Colon (tissue), 2 donors: ENCODE results near the gene MGST2.

Experiments used
- FAIRE-seq: peaks from 2 replicates; lab custom pipeline; 2012; peaks lifted over from hg19 to GRCh38; lab: Jason Lieb, UNC
- donor health status: control.
- donor health status: control.

MGST2 gene

GRCh38 chr4:139643042-139643895 lies 22.4 kb upstream of the MGST2 start:
- FAIRE-seq: no peak

DNA sequence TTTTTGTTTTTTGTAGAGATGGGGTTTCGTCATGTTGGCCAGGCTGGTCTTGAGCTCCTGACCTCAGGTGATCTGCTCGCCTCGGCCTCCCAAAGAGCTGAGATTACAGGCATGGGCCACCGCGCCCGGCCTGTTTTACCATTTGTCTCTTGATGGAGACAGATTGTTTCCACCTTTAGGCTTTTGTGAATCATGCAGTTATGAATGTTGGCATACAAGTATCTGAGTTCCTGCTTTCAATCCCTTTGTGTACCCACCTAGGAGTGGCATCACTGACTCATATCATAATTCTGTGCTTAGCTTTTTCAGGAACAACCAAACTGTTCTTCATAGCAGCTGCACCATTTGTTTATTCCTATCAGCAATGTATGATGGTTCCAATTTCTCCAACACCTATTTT lies 20.2 kb upstream of the MGST2 start:
- no peak for FAIRE-seq

GRCh38 chr4:139647184-139647583 lies 18.4 kb upstream of the MGST2 start:
- FAIRE-seq: no peak

GRCh38 chr4:139647952-139648351 lies 17.7 kb upstream of the MGST2 start:
- FAIRE-seq: no peak

GRCh38 chr4:139651282-139652194 lies 14.1 kb upstream of the MGST2 start:
- no peak for FAIRE-seq

GRCh38 chr4:139654516-139654915 lies 11.1 kb upstream of the MGST2 start:
- no peak for FAIRE-seq

DNA sequence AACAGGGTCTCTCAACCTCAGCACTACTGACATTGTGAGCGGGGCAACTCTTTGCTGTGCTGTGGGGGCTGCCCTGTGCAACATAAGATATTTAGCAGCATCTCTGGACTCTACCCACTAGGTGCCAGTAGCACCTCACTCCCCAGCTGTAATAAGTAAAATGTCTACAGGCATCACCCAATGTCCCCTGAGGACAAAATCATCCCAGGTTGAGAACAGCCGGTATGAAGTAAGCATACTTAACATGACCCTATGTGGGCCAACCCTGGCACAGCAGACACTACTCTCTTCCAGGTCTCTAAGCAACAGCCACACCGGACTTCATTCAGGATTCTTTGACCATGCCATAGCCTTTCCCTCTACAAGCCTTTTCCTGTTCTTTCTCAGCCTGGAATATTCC lies 10.5 kb upstream of the MGST2 start:
- no peak for FAIRE-seq

DNA sequence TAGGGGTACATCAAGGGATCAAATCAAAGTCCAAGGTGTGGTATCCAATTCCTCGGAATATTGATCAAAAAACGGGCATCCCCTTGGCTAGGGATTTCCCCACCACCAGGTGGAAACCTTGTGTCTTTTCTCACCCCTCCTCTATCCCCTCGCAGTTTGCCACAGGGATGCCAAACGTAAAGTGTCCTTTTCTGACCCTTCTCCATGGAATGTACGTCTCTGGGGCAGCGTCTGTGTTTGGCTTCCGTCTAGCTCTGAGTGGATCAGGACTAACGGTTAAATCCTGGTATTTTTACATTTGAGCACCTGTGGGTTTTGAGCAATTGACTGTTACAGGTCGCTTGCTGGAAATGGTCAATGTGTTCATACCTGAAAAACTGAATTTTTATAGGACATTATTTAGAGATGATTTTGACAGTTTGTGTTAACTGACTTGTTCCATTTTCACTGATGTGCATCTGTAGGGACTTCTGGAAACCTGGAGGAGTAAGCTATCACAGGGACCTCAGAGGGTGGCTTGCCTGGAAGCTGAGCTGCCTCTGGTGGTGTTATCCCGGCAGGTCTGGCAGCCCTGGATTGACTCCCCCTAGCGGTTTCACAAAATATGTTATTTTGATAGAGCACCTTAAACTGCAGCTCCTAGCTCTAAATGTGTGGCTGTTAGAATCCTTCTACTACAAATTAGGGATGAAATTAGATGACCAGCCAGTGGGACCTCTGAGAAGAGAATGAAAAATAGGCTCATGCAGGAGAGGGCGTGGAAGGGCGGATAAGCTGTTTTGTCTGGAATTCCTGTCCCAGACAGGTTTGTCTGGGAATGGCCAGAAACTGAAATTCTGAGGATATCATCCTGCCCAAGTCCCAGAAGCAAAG lies 8.8 kb upstream of the MGST2 start:
- FAIRE-seq: no peak

DNA sequence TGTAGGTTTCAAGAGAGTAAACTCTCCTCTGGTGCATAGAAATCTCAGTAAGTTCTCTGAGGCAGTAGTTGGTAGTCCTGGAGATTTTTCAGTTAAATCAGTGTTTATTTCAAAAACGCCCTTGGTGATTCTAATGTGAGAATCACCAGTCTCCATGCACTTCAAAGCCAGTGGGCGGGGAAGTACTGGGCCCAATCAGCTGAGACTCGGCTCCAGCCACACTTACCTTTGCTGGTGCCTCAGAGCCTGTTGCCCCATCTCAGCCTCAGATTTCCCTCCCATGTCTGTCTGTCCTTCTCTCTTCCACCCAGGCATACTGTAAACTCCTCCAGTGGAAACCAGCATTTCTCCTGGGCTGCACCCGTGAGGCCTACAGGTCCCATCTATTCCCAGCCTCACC lies 7.4 kb upstream of the MGST2 start:
- no peak for FAIRE-seq

DNA sequence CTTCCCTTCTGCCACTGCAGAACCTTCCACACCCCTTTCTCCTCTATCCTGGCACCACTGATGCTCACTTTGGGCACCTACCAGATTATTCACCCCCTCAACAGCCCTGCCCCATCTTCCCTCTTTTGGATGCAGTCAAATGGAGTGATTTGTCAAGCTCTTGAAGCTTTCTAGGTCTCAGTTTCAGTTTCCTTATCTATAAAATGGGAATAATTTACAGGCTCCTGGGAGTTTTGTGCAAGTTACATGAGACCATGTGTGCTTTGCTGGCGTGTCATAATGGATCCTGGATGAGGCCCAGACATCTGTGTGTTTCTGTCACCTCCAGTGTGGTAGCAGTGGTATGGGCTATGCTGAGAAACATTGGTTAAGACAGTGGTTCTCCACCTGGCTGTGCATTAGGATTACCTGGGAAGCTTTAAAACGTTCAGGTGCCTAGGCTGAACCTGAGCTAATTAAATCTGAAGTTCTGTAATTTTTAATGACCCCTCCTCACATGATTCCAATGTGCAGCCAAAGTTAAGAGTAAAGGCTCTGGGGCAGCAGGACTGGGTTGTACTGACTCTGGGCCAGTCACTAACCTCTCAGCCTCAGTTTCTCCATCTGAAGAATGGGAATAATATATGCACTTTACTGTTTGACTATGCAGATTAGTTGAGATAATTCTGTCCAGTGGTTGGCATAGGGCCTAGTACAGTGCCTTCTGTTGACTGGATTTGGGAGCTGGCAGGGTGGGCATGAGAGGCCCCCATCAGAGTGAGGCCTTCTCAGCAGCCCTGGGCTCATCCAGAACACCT lies 6.8 kb upstream of the MGST2 start:
- no peak for FAIRE-seq

- FAIRE-seq: no peak
These were observed 5.7 kb upstream of the MGST2 start for GRCh38 chr4:139659735-139660424.

GRCh38 chr4:139660568-139661043 lies 5.0 kb upstream of the MGST2 start:
- FAIRE-seq: no peak

- FAIRE-seq: no peak
These were observed 2.0 kb upstream of the MGST2 start for GRCh38 chr4:139663561-139664138.

- no peak for FAIRE-seq
These were observed 1.2 kb upstream of the MGST2 start for GRCh38 chr4:139664442-139664841.

DNA sequence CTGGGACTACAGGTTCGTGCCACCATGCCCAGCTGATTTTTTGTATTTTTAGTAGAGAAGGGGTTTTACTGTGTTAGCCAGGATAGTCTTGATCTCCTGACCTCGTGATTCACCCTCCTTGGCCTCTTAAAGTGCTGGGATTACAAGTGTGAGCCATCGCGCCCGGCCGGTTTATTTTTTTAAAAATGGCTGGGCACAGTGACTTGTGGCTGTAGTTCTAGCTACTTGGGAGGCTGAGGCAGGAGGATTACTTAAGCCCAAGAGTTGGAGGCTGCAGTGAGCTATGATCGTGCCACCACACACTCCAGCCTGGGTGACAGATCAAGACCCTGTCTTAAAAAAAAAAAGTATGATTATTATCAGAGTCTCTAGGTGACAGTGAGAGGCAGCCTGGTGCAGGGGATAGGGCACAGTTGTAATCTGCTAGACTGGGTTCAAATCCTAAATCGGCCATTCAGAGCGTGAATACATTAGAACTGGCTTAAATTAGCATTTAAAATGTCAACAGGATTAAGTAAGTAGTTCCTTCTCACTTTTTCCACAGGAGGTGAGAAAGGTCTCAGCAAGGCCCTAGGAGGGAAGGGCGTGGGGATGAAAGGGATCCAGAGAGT lies 435 bp upstream of the MGST2 start:
- FAIRE-seq: no peak

DNA sequence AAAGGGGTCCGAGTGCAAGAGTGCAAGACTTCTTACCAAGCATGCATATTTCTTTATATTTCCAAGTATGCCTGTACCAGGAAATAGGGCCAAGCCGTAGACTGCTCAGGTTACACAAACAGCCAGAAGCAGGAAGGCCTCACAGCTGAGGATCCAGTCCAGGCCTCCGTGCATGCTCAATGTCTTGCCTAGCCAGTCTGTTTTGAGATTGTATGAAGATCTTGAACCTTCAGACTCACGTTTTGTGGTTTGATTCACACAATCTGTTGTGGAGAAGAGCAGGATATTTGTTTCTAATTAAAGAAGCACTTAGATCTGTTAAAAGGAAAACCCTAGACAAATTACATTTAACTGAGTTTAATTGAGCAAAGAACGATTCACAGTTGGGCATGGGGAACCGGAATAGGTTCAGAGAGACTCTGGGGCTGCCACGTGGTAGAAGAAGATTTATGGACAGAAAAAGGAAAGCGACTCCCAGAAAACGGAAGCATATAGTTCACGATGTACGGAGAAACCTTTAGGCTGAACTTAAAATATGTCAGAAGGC lies 1.2 kb downstream of the MGST2 start:
- no peak for FAIRE-seq

DNA sequence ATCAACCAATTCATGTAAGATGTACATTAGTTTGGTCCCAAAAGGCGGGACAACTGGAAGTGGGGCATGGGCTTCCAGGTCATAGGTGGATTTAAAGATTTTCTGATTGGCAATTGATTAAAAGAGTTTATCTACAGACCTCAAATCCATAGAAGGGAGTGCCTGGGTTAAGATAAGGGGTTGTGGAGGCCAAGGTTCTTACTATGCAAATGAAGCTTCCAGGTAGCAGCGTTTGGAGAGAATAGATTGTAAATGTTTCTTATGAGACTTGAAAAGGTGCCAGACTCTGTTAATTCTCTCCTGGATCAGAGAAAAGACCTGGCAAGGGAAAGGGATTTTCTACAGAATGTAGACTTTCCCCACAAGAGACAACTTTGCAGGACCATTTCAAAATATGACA lies 2.4 kb downstream of the MGST2 start:
- no peak for FAIRE-seq

DNA sequence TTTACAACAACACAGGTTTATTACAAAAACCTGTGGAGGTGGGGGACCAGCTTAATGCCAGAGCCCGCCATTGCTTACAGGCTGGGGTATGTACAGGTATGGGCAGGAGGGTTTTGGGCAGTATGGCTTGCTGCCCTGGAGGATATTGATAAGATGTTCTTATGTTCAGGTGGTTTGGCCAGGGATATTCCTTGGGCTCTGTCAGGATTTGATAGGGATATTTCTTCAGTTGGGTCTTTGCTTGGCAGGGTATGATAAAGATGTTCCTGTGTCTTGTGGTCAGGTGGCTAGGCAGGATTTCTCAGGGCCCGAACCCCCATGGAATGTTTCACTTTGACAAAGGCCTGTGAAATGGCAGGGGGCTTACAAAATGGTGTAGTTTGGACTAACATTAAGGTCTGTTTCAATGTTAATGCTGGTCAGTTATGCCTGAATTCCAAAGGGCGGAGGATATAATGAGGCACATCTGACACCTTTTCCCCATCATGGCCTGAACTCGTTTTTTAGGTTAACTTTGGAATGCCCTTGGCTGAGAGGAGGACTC lies 3.1 kb downstream of the MGST2 start:
- FAIRE-seq: no peak

DNA sequence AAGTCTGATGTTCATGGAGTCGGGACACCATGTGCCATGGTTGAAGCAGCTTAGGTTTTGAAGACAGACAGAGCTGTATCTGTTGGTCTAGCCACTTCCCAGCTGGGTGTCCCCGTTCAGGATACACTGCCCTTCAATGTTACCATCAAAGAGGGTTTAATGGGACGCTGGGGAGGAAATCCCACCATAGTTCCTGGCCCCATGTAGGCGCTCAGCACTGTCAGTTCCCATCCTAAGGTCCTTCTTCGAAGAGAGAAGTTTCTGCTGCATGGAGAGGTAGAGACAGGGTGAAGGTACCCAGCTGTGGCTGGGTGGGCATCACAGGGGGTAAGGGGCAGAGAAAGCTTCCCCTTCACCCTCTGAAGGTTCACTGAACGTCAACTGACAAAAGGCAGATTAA lies 3.7 kb downstream of the MGST2 start:
- FAIRE-seq: no peak
